ENCODE data around the gene NPAS2.

The NPAS2 gene

DNA sequence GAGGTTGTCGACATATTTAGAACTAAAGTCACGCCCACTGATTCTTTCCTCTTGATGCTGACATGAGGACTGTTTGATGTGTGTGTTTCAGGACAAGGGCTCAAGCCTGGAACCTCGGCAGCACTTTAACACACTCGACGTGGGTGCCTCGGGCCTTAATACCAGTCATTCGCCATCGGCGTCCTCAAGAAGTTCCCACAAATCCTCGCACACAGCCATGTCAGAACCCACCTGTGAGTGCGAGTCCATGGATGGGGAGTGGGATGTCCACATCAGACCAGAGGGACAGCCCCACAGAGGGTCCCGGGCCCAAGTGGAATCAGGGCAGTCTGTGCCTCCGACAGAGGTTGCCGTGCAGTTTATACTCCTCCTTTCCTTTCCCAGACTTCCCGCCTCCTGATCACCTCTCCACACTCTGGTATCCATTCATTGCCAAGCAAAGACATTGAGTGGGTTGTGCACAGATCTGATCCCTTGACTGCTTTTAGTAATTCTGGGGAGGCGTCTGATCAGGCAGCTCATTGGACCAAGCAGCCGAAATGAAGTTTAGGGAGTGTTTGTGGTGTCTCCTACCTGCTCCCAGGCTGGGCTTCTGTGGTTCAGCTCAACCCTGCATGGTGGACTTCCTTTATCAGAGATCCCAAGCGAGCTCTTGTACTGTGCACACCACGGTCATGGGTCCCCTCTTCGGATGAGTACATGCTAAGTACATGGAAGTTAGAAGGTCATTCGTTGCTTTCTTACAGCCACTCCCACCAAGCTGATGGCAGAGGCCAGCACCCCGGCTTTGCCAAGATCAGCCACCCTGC, 155.0 kb downstream of the NPAS2 start:
- DNase-seq, result no peak

DNA sequence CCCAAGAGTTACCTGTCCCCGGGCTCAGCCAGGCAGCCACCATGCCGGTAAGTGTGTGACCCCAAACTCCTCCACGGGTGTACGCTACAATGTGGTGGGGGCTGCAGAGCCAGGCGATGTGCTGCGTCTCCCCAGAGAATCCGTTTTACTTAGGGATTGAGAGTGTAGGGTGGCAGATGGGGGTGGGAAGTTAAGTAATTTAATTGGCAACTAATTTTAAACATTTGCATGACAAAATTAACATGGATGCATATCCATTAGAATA, 155.5 kb downstream of the NPAS2 start:
- DNase-seq, result no peak

DNA sequence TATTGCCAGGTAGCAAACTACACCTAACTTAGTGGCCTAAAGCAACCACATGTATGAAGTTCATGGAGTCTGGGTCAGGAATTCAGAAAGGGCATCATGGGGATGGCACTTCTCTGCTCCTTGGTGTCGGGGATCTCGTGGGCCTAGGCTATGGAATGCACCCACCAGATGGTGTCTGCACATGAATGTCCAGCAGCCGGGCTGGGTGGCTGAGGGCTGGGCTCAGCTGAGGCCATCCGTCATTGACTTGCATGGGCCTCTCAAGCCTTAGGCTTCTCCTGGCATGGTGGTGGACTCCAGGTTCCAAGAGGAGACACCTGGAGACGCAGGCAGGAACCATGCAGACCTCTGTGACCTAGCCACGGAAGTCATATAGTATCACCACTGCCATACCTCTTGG, 156.1 kb downstream of the NPAS2 start:
- DNase-seq, result no peak

DNA sequence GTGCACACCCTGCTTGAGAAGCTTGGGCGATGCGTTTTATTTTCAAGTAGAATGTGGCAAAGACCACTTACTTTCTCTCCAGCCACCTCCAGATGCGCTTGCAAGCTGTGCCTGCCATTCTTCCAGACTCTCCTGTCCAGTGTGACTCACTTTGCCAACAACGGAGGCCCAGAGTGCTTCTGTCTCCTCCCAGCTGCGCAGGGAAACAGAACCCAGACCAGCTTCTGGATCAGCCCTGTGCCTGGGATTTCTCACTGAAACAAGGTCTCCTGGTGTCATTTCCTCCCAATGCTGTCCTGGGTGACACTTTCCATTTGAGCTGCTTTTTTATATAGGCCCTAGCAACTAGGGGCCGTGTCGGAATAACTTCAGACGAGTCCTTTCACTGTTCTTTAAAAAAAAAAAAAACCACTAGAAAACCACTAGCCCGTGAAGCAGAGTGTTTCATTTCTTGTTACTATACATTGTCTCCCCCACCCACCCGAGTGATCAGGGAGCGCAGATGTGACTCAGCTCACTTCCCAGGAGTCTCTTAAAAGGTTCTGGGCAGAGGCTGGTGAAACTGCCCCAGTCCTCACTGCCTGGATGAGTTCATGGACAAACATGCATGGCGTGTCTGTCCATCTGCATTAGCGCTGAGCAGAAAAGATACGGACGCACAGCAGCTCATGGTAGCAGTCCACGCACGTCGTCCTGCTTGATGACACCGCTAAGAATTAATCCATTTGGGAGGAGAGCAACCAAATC, 156.9 kb downstream of the NPAS2 start:
- DNase-seq, result peak; percentile 41

DNA sequence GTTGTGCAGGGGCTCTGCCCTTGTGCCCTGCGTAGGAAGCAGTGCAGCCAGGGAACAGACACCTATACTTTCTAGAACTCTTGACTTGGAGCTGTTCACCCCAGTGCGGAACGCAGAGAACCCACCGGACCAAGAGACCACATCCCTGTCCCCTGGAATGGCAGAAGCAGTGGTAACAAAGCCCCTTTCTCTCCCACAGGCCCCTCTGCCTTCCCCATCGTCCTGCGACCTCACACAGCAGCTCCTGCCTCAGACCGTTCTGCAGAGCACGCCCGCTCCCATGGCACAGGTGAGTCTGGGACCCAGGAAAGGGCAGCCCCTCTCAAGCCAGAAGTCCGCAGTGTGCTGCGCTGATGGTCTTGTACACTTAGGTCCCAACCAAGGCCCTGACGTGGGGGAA, 157.6 kb downstream of the NPAS2 start:
- DNase-seq, result no peak

DNA sequence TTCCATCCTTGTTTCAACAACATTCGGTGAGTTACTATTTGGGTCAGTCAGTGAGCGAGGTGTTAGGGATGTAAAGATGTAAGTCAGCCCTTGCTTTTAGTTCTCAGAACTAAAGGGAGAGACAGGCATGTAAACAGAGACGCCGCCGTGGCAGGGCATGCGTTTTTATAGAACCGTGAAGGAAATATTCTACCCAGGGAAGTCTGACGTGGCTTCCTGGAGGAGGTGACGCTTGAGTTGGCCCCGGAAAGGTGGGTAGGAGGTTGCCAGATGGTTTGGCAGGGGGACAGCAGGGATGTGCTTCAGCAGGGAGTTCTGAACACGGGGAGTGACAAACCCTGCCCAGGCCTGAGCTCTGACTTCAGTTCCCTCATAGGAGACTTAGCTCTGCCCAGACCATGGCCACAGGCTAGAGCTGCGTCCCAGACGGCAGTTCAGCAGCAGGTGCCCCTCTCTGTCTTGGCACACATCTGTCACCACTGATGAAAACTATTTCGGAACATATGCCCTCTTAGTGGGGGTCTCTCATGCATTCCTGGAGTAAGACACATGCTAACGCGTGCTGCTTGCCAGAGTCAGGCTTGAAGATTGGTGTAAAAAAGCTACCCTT, 158.7 kb downstream of the NPAS2 start:
- peak; percentile 26 for DNase-seq

DNA sequence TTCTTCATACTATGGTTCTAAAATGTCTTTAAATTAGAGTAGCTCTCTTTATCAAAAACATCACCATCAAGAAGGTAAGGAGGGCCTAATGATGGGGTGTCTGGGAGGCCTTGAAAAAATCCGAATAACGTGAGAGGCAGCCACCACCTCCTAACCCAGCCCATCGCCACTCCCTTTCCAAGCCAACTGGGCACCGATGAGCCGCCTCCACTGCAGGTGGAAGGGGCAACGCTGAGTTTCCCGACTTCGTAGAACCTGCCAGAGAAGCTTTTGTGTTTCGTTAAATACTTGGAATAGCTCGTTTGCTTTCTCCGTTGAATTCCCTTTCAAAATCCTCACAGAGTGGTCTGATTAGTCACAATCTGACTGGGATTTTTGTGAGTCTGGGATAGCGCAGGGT, 160.1 kb downstream of the NPAS2 start:
- no peak for DNase-seq

DNA sequence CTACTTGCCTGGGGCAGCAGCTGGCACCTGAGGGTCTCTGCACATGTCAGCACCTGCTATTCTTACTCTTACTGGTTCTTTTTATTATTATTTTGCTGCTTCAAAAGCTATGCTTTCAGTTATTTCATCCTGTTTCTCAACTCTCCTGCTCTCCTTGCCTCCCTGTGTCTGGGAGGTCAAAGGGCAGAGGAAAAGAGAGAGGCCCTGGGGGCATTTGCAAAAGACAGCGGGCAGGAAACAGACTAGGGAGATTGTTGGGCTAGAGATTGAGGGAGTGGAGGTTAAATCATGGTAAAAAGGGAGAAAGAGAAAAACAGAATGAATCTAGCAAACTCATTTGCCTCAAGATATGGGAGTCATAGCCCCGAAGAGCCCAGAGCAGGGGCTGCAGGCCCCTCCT, 161.1 kb downstream of the NPAS2 start:
- no peak for DNase-seq

DNA sequence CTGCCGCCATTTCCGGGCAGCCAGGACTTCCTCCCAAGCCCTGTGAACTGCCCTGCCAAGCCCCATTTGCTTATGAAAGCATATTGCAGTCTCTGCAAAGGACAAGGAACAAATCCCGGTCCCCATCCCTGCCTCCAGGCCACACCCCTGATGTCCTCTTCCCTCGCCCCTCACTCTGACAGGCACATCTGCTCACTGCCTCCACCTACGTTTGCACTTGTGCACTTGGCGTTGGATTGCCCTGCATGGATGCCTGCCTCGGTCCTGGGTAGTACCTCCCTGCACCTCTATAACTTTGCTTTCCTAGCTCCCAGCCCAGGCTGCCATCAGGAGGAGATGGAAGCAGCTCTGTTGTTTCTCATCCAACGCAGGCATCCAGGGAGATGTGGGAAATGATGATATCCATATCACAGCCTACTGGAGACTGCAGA, 162.5 kb downstream of the NPAS2 start:
- DNase-seq, result no peak

DNA sequence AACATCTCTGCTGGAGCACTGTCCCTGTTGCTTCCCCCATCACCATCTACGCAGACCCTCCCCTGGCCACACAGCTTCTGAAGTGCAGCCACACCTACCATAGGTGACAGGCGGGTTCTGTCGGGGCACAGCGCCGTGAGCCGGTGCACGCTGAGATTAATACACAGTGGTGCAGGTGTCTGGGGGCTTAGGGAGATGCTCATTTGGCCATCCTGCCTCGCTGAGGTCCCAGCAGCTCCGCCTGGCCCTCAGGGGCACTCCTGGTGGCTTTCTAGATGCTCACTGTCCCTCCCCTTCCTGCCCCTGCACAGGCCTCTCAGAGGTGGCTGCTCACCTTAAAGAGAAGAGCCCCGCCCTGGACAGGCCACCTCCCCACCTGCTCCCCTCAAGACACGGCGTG, 163.3 kb downstream of the NPAS2 start:
- no peak for DNase-seq

DNA sequence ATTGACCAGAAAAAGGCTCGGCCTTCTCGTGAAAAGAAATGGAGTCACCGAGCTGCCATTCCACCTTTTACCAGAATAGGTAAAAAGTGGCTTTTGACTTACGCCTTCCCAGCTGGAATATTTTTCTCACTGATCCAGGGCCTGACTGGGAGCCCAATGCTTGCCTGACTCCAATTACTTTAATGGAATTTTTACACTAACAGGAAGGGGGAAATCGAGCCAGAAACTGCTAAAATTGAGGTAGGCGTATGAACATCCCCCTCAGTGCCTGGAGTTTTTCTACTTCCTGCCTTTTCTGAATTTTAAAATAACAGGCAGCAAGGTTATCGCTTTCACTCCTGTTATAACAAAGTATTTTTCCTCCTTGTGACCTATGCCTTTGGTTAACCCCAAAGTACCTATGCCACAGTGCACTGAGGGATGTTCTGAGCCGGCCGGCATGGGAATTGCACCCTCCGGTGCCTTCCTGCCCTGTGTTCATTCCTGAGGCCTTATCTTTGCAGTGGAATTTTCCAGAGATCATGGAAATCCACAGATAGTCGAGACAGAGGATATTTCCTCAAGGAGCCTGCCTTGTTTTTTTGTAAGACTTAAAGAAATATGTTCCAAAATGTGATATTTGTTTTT, 163.9 kb downstream of the NPAS2 start:
- DNase-seq, result no peak

DNA sequence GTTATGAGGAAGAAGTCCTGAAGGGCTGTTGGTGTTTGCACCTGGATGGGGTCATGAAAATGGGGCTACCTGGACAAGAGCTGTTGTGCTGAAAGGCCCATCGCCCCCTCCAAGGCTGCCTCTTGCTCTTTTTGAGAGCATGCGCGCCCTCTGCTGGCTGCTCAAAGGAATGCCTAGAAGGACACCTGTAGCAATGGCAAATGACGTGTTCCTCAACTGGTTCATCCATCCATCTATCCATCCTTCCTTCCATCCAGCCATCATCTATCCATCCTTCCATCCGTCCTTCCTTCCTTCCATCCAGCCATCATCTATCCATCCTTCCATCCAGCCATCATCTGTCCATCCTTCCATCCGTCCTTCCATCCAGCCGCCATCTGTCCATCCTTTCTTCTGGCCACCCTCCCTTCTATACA, 165.0 kb downstream of the NPAS2 start:
- DNase-seq, result peak; percentile 73

DNA sequence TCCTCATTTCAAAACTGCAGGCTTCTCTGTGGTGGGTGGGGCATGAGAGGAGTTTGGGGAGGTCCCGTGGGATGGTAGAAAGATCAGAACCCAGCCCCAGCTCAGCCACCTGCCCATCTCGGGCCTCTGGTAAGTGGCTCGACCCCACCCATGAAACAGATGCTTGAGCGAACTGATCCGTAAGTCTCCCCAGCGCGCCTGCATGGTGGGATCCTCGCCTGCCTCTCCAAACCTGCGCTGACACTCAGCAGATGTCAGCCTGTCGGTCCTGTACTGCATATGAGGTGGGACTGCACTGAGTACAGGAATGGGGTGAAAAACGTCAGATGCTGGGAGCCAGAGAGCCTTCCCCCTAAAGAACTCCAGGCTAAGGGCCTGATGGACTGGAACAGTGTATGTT, 166.2 kb downstream of the NPAS2 start:
- no peak for DNase-seq

DNA sequence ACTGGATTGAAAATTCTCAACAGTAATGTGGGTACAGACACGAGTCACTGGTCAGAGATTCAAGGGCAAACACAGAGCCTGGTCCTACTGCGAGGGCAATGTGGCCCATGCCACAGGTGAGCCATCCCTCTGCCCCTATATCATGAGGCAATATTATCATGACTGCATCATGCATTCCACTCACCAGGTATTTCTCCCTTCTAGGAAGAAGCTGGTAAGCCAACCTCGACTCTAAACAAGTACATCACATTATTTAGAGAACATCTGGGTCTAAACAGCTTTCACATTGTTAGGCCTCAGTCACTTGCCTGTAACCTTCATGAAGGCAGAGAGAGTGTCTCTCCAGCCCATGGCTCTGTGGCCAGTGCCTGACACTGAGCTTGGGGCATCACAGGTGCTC, 167.6 kb downstream of the NPAS2 start:
- no peak for DNase-seq

DNA sequence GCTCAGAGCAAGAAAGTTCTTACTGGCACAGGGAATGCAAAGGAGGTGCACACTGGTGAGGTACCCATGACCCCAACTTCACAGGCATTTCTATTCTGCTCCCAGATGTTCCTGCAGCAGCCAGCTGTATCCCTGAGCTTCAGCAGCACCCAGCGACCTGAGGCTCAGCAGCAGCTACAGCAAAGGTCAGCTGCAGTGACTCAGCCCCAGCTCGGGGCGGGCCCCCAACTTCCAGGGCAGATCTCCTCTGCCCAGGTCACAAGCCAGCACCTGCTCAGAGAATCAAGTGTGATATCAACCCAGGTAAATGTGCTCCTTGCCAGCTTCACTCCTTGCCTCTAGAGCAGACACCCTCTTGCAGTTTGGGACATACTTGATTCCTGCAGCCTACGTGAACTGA, 168.0 kb downstream of the NPAS2 start:
- no peak for DNase-seq

DNA sequence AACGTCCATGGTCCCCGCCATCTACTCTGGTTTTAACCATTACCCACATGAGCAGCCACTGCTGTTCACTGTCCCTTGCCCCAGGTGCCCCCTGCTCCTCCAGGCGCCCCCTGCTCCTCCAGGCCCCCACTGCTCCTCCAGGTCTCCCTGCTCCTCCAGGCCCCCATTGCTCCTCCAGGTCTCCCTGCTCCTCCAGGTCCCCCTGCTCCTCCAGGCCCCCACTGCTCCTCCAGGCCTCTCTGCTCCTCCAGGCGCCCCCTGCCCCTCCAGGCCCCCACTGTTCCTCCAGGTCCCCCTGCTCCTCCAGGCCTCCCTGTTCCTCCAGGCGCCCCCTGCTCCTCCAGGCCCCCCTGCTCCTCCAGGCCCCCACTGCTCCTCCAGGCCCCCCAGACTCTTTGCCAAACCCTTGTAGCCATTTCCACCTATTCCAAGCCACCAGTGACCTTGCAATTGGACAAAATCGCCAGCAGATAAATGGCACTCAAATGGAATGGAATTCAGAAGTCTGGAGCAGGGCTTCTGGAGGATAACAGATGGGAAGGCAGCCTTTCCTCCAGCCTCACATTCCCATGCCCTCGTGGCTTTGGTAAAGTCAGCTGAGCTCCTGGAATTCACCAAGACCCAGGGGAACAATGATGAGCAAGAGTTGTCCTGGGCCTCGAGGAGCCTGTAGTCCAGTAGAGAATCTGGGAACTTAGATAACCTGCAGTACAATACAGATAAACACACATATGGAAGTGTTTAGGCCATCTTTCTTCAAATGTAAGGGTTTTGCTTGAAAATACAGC, 168.9 kb downstream of the NPAS2 start:
- peak; percentile 79 for DNase-seq

DNA sequence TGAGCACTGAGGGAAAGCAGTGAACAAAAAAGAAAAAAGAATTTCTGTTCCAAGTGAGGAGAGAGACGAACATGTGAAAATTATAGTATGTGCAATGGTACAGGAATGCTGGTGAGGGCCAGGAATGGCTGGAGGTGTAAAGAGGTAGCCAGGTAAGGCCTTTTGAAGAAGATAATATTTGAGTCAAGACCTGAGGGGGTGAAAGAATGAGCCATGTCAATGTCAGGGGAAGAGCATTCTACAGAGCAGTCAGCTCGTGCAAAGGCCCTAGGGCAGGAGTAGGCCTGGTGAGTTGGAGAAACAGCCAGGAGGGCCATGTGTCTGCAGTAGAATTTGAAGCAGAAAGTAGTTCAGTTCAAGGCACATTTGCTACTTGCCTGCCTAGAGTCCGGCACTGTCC, 169.7 kb downstream of the NPAS2 start:
- no peak for DNase-seq

DNA sequence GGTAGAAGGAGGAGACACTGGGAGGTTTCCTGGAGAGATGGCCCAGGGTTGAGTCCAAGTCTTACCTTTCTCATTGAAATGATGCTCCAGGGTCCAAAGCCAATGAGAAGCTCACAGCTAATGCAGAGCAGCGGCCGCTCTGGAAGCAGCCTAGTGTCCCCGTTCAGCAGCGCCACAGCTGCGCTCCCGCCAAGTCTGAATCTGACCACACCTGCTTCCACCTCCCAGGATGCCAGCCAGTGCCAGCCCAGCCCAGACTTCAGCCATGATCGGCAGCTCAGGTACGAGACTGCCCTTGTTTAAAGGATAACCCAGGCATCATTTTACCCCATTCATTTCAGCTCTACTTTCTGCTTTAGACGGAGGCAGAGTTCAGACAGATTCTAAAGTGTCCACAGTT, 170.2 kb downstream of the NPAS2 start:
- DNase-seq, result no peak

DNA sequence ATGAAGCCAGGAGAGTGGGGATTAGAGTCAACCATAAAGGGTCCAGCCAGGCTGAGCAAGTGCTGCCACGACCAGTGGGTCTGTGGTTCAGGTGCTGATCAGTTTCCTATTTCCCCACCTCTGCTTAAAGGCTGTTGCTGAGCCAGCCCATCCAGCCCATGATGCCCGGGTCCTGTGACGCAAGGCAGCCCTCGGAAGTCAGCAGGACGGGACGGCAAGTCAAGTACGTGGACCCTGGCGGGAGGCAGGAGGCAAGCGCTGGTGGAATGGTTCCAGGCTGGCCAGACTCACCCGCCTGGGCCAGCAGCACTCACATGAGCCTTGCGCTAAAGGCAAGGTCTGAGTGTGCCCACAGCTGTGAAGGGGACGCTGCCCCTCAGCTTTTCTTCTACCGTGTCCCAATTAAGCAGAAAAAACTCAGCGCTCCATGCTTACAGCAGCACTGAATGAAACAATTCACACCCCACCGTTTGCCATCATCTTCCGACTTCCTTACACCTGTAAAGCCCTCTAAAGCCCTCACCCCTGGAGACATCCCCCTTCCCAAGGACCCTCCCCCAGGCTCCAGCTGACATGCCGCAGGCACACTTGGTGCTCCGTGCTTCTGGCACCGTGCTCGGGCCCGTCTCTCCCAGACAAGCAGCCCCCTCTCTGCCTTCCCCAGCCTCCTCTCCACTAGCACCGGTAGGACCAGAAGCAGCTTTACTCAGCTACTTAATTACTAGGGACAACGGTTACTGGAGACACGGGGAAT, 170.9 kb downstream of the NPAS2 start:
- DNase-seq, result no peak

DNA sequence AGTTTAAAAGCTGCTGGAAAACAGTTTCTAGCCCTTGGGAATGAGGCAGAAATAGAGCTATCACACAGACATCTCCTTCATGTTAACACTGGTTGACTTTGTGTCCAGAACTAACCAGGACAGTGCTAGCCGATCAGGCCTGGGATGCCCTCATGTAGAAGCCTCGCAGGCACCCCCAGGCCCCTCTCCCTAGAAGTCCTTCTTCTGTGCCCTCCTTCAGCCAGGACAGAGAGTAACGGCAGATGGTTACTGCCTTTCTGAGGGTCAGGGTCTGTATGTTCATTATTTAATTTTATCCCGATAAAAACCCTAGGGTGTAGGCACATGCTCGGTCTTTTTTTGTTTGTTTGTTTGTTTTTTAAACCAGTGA, 171.4 kb downstream of the NPAS2 start:
- DNase-seq, result no peak

DNA sequence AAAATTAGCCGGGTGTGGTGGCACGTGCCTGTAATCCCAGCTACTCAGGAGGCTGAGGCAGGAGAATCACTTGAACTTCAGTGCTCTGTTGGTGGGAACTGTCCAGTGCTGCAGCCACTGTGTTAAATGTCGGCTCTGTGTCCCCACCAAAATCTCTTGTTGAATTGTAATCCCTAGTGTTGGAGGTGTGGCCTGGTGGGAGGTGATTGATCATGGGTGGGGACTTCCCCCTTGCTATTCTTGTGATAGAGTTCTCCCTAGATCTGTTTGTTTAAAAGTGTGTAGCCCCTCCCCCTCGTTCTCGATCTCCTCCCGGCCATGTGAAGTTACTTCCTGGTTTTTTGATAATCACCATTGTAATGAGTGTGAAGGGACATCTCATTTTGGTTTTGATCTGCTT, 172.3 kb downstream of the NPAS2 start:
- no peak for DNase-seq

DNA sequence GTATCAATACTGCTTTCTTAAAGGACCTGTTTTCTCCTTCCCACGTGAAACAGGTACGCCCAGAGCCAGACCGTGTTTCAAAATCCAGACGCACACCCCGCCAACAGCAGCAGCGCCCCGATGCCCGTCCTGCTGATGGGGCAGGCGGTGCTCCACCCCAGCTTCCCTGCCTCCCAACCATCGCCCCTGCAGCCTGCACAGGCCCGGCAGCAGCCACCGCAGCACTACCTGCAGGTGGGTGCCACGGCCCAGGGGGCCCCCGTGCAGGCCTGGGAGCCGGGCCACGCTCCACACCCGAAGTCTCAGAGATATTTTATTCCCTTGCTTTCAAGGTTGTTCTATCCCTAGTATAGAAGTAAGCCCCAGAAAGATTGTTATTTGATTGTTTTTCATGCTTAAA, 173.4 kb downstream of the NPAS2 start:
- no peak for DNase-seq
